Mucosa of rectum (tissue), 2 donors: Measurements from ENCODE around the gene RNF212.

ENCODE experiments used
- H3K27ac ChIP-seq, 2 donors: one replicate each; pipeline ENCODE4 v1.7.0; 2013; ENCODE audit warnings: inconsistent platforms in 2 of 2, low read depth in 2 of 2, low read length in 2 of 2
- H3K27me3 ChIP-seq, 2 donors: one replicate each; pipeline ENCODE4 v1.7.0; 2013; ENCODE audit warnings: low read length in 2 of 2; ENCODE audit not compliant: control insufficient read depth in 2 of 2, insufficient read depth in 2 of 2
- H3K36me3 ChIP-seq, 2 donors: one replicate each; pipeline ENCODE4 v1.7.0; 2013; ENCODE audit warnings: low read length in 2 of 2; ENCODE audit not compliant: control insufficient read depth in 2 of 2, insufficient read depth in 2 of 2
- H3K4me1 ChIP-seq, 2 donors: one replicate each; pipeline ENCODE4 v1.7.0; 2013; ENCODE audit warnings: low read length in 2 of 2, mild to moderate bottlenecking in 1 of 2; ENCODE audit not compliant: control insufficient read depth in 2 of 2, insufficient read depth in 2 of 2
- H3K4me3 ChIP-seq, 2 donors: one replicate each; pipeline ENCODE4 v1.7.0; 2013; ENCODE audit warnings: low read length in 2 of 2
- H3K9ac ChIP-seq, 2 donors: one replicate each; pipeline ENCODE4 v1.7.0; 2013; ENCODE audit warnings: low read length in 2 of 2, low read depth in 1 of 2, mild to moderate bottlenecking in 1 of 2
- H3K9me3 ChIP-seq, 2 donors: one replicate each; pipeline ENCODE4 v1.7.0; 2013; ENCODE audit warnings: low read length in 2 of 2; ENCODE audit not compliant: control insufficient read depth in 2 of 2
- donor health status: healthy.
- donor health status: Normal muscosa, but diverticular disease.

The RNF212 gene

GRCh38 chr4:1113311-1114009 is at the start of gene RNF212:
RNF212 (minus strand) TSS chr4:1113564; CDS start chr4:1113464, 100 bp downstream.
- peaks cover 0 to 2% of the 10 kb centered on the region in 2 donors for H3K27me3 ChIP-seq
- peaks cover 8% of the 10 kb centered on the region in 2 donors for H3K4me1 ChIP-seq
- peak within 1 kb of the TSS in 1 of 2 donors; percentile 40 for H3K4me3 ChIP-seq
- H3K9ac ChIP-seq = peak within 1 kb of the TSS in 1 of 2 donors; percentile 12
- no peaks in the 10 kb centered on the region for H3K36me3 ChIP-seq
- H3K9me3 ChIP-seq = no peaks in the 10 kb centered on the region
- H3K27ac ChIP-seq = no peak within 1 kb of the TSS

GRCh38 chr4:1160351-1160750 is 47.0 kb upstream of the RNF212 start:
- Histone ChIP-seq H3K27ac (no peak overlapping the region), H3K36me3 (no peaks in the 10 kb centered on the region), H3K27me3 (peaks cover 0 to 2% of the 10 kb centered on the region in 2 donors), H3K9ac (no peak overlapping the region), H3K4me3 (no peak overlapping the region), H3K9me3 (peaks cover 5 to 6% of the 10 kb centered on the region in 2 donors), H3K4me1 (no peaks in the 10 kb centered on the region)

GRCh38 chr4:1156069-1156468 is 42.7 kb upstream of the RNF212 start:
- H3K4me1 ChIP-seq = peaks cover 3 to 5% of the 10 kb centered on the region in 2 donors
- H3K9ac ChIP-seq = no peak overlapping the region
- peaks cover 0 to 2% of the 10 kb centered on the region in 2 donors for H3K27me3 ChIP-seq
- H3K36me3 ChIP-seq = no peaks in the 10 kb centered on the region
- H3K9me3 ChIP-seq = peaks cover 5 to 6% of the 10 kb centered on the region in 2 donors
- H3K4me3 ChIP-seq = no peak overlapping the region
- no peak overlapping the region for H3K27ac ChIP-seq

- H3K36me3 ChIP-seq = no peaks in the 10 kb centered on the region
- peaks cover 5 to 6% of the 10 kb centered on the region in 2 donors for H3K9me3 ChIP-seq
- no peak overlapping the region for H3K9ac ChIP-seq
- H3K27ac ChIP-seq = no peak overlapping the region
- peaks cover 0 to 2% of the 10 kb centered on the region in 2 donors for H3K27me3 ChIP-seq
- no peak overlapping the region for H3K4me3 ChIP-seq
- peaks cover 3 to 5% of the 10 kb centered on the region in 2 donors for H3K4me1 ChIP-seq
Observed at GRCh38 chr4:1155314-1155713, 42.0 kb upstream of the RNF212 start.

DNA sequence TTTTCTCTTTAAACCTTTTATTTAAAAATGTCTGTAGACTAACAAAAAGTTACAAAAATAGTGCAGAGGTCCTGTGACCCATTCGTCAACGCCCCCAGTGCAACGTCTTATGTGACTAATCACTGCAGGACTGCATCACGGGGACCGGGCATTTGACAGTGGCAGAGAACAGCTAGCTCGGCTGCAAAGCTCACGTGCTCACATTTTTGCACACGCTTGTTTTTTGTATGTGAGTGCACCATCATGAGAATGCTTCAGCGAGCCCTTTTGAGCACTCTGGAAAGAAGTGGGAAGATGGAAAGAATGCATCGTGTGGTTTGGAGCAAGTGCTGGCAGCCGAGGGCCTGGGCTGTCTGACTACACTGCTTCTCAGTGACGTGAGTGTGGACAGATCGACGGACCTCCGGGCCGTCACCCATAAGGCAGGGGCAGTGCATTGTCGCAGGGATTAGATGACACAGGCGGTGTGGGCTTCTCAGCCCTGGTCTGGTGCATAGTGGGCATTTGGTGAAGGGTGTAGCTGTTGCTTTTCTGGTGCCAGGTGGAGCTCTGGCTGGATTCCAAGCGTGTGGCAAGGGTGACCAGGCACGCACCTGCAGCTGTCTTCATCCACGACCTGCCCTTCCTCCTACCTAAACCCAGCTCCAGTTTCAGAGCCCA is 41.3 kb upstream of the RNF212 start:
- H3K27me3 ChIP-seq = peaks cover 0 to 2% of the 10 kb centered on the region in 2 donors
- no peak overlapping the region for H3K27ac ChIP-seq
- H3K4me1 ChIP-seq = peaks cover 3 to 5% of the 10 kb centered on the region in 2 donors

DNA sequence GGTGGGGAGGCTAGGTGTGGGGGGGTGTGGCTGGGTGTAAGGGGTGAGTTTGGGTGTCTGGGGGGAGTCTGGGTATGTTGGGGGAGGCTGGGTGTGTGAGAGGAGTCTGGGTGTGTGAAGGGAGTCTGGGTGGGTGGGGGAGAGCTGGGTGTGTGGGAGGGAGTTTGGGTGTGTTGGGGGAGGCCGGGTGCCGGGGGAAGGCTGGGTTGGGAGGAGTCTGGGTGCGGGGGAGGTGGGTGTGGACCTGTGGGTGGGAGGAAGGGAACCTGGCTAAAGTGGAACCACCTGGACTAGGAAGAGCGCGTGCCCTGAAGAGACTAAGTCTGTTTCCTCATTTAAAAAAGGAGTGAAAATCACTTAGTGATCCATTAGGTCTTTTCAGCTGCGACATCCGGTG is 40.8 kb upstream of the RNF212 start:
- peaks cover 5 to 6% of the 10 kb centered on the region in 2 donors for H3K9me3 ChIP-seq
- H3K27ac ChIP-seq = no peak overlapping the region
- no peak overlapping the region for H3K9ac ChIP-seq
- no peak overlapping the region for H3K4me3 ChIP-seq
- H3K36me3 ChIP-seq = no peaks in the 10 kb centered on the region
- peaks cover 3 to 5% of the 10 kb centered on the region in 2 donors for H3K4me1 ChIP-seq
- H3K27me3 ChIP-seq = peaks cover 0 to 2% of the 10 kb centered on the region in 2 donors

More for the DNA sequence above, 41.3 kb upstream of the RNF212 start:
- H3K4me3 ChIP-seq = peak overlapping the region in 1 of 2 donors; percentile 7
- H3K36me3 ChIP-seq = no peaks in the 10 kb centered on the region
- peaks cover 5 to 6% of the 10 kb centered on the region in 2 donors for H3K9me3 ChIP-seq
- no peak overlapping the region for H3K9ac ChIP-seq

DNA sequence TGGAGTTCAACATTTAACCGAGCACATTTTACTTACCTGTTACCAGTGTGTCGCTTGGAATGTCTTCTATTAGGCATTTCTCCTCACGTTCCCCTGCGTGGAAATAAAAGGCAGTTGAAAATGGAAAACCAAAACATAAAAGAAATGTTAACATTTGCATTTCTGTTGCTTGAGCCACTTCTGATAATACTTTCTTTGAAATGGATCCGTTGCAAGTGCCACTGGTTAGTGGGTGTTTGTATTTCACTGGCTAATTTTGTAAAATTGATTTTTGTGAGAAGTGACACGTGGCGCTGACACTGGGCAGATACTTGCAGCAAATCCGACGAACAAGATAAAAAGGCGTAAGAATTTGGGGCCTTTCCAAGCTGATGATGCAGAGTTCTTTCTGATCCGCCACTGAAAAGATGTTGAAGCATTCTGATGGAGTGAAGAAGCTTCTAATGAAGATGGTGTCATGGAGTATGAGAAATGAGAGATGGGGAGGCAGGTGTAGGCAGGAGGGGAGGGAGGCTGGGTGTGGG is 40.3 kb upstream of the RNF212 start:
- Histone ChIP-seq H3K36me3 (no peaks in the 10 kb centered on the region), H3K27me3 (peaks cover 0 to 2% of the 10 kb centered on the region in 2 donors), H3K27ac (no peak overlapping the region), H3K4me1 (peaks cover 3 to 5% of the 10 kb centered on the region in 2 donors), H3K9ac (no peak overlapping the region), H3K9me3 (peaks cover 5 to 6% of the 10 kb centered on the region in 2 donors), H3K4me3 (no peak overlapping the region)

DNA sequence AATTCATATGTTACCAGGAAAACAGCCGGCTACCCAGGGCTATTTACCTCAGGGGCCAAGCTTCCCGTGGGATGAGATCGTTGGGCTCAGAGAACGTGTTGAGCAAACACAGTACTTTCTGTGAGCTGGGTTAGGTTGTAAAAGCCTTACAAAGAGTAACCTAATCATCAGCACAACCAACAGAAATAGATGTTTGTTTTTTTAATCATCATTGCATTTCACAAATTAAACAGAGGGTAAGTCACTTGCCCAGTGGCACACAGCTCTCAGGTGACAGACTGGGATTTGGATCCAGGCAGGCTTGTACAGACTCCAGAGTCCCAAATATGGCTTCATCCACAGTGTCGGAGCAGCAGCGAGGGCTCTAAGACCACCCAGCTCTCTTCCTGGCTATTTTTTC is 38.9 kb upstream of the RNF212 start:
- no peaks in the 10 kb centered on the region for H3K36me3 ChIP-seq
- peaks cover 0 to 2% of the 10 kb centered on the region in 2 donors for H3K27me3 ChIP-seq
- no peaks in the 10 kb centered on the region for H3K9me3 ChIP-seq
- H3K9ac ChIP-seq = no peak overlapping the region
- peaks cover 3 to 5% of the 10 kb centered on the region in 2 donors for H3K4me1 ChIP-seq
- no peak overlapping the region for H3K4me3 ChIP-seq
- no peak overlapping the region for H3K27ac ChIP-seq

DNA sequence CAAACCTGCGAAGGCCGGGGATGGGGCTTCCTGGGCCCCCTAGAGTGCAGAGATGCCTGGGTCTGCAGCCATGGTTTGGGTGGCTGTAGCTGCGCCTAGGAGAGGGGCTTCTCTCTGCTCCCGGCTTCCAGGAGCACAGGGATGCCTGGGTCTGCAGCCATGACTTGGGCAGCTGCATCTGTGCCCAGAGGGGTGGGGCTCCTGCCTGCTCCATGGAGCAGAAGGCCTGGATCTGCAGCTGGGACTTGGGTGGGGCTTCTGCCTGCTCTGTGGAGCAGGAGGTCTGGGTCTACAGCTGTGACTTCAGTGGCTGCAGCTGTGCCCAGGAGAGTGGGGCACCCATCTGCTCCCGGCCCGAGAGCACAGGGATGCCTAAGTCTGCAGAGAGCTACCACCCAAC is 38.2 kb upstream of the RNF212 start:
- Histone ChIP-seq H3K4me1 (peaks cover 3 to 5% of the 10 kb centered on the region in 2 donors), H3K27ac (no peak overlapping the region), H3K36me3 (no peaks in the 10 kb centered on the region), H3K9me3 (no peaks in the 10 kb centered on the region), H3K9ac (no peak overlapping the region), H3K27me3 (no peaks in the 10 kb centered on the region), H3K4me3 (no peak overlapping the region)

DNA sequence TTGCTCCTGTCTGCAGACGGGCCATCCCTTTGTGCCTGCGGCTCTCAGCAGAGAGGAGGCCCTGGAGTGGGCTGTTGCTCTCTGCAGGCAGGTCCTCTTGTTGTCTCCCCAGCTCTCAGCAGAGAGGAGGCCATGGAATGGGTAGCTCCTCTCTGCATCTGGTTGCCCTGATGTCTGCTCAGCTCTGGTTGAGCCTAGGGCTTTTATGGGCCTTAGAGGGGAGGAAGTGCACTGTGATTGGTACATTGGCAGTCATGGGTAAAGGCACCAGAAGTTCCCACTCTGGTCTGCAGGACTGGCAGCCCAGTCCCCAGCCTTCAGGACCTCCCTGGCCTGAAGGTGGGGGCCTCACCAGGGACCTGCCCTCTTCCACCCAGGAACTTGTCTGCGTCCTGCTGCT is 37.5 kb upstream of the RNF212 start:
- H3K9me3 ChIP-seq = no peaks in the 10 kb centered on the region
- no peak overlapping the region for H3K9ac ChIP-seq
- no peaks in the 10 kb centered on the region for H3K36me3 ChIP-seq
- peaks cover 3 to 5% of the 10 kb centered on the region in 2 donors for H3K4me1 ChIP-seq
- H3K27me3 ChIP-seq = no peaks in the 10 kb centered on the region
- no peak overlapping the region for H3K4me3 ChIP-seq
- no peak overlapping the region for H3K27ac ChIP-seq
